HG02885 (cell line): Measurements from ENCODE around the gene VIPAS39.

Source experiments
- ATAC-seq: cut with Tn5 transposase; IDR thresholded peaks from one replicate; pipeline ENCODE4 v1.9.1; 2021; ENCODE audit warnings: mild to moderate bottlenecking; ENCODE audit not compliant: unreplicated experiment, poor library complexity

VIPAS39 gene

GRCh38 chr14:77457522-77458248 lies at the start of gene VIPAS39, which contains the start of gene AHSA1:
TSS of gene VIPAS39 (minus strand) at chr14:77457601. CDS start at chr14:77454102, 3,499 bp downstream.
TSS of gene AHSA1 (plus strand) at chr14:77458093. CDS start at chr14:77458190, 97 bp downstream.
- peak; percentile 92 for ATAC-seq

- ATAC-seq, result no peak
These were observed 47.6 kb upstream of the VIPAS39 start for GRCh38 chr14:77505031-77505430.

GRCh38 chr14:77503138-77503537 lies 45.7 kb upstream of the VIPAS39 start:
- ATAC-seq, result no peak

GRCh38 chr14:77502109-77502782 lies 44.8 kb upstream of the VIPAS39 start:
- ATAC-seq, result no peak

GRCh38 chr14:77498984-77499527 lies 41.7 kb upstream of the VIPAS39 start:
- peak; percentile 24 for ATAC-seq

GRCh38 chr14:77498120-77498979 lies 40.9 kb upstream of the VIPAS39 start, which contains the start of gene ISM2:
TSS of gene ISM2 (minus strand) at chr14:77498816. CDS start at chr14:77498793, 23 bp downstream.
- peak; percentile 78 for ATAC-seq

- ATAC-seq, result no peak
These were observed 37.9 kb upstream of the VIPAS39 start for GRCh38 chr14:77495334-77495733.

- no peak for ATAC-seq
These were observed 33.7 kb upstream of the VIPAS39 start for GRCh38 chr14:77491056-77491455.

GRCh38 chr14:77490347-77490986 lies 33.1 kb upstream of the VIPAS39 start:
- no peak for ATAC-seq

GRCh38 chr14:77489041-77489440 lies 31.6 kb upstream of the VIPAS39 start:
- no peak for ATAC-seq

- ATAC-seq, result no peak
These were observed 31.2 kb upstream of the VIPAS39 start for GRCh38 chr14:77488558-77488957.

GRCh38 chr14:77485901-77486678 lies 28.7 kb upstream of the VIPAS39 start:
- no peak for ATAC-seq

GRCh38 chr14:77485256-77485655 lies 27.9 kb upstream of the VIPAS39 start:
- ATAC-seq, result no peak

GRCh38 chr14:77482422-77482821 lies 25.0 kb upstream of the VIPAS39 start:
- no peak for ATAC-seq

- peak; percentile 97 for ATAC-seq
These were observed 21.4 kb upstream of the VIPAS39 start for GRCh38 chr14:77478796-77479195.

- ATAC-seq, result no peak
These were observed 20.6 kb upstream of the VIPAS39 start for GRCh38 chr14:77478029-77478428.

- ATAC-seq, result no peak
These were observed 18.2 kb upstream of the VIPAS39 start for GRCh38 chr14:77475432-77476115.

GRCh38 chr14:77474479-77475177 lies 17.2 kb upstream of the VIPAS39 start:
- ATAC-seq, result no peak
